ENCODE measurements around the gene C11orf86.
"Not testable (repeated sequence)": the region's sequence is repeated elsewhere in the genome, so short reads cannot be mapped to it uniquely, and the experiment has no call there.

Gene C11orf86, protein sequence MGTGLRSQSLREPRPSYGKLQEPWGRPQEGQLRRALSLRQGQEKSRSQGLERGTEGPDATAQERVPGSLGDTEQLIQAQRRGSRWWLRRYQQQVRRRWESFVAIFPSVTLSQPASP

DNA sequence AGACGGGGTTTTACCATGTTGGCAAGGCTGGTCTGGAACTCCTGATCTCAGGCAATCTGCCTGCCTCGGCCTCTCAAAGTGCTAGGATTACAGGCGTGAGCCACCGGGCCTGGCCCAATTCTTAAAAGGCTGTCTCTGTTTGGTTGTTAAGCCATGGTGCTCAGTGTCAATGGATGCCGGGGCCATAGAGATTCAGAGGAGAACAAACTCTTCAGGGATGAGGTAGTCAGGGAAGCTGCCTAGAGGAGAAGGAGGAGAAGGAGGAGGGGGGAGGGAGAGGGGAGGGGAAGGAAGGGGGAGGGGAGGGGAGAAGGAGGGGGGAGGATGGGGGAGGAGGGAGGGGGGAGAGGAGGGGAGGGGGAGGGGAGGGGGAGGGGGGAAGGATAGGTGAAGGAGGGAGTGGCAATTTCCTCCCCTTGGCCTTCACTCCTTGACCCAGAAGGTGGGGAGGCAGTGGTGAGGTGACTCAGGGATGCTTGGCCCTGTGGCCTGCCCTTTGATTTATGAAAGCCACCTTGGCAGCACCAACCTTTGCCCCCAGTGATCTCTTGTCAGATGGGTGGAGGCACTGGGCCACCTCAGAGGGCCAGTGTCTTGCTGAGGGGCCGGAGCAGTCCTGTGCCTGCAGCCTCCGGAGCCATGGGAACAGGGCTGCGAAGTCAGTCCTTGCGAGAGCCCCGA is at the start of gene C11orf86:
Gene C11orf86 (plus strand): TSS at position 581 of the 681 bp plus-strand sequence. CDS start 59 bp downstream, at position 640.
- DNase-seq (ENCODE audit: low spot score): no peak

DNA sequence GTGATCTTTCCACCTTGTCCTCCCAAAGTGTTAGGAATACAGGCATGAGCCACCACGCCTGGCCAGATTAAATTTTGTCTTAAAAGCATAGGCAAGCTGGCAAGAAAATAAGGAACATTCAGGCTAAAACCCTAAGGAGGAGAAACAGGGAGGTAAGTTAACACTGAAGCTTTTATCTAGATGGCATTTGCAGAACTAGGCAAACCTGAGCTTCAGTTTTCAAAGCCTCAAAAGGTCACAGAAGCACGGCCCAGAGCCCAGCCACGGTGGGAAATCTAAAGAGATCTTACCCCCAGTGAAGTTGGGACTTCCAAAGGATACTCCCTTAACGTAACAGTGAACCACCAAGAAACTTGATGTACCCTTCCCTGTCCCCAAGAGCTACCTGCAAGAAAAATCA is 45.4 kb upstream of the C11orf86 start:
- DNase-seq (ENCODE audit: low spot score): no peak

DNA sequence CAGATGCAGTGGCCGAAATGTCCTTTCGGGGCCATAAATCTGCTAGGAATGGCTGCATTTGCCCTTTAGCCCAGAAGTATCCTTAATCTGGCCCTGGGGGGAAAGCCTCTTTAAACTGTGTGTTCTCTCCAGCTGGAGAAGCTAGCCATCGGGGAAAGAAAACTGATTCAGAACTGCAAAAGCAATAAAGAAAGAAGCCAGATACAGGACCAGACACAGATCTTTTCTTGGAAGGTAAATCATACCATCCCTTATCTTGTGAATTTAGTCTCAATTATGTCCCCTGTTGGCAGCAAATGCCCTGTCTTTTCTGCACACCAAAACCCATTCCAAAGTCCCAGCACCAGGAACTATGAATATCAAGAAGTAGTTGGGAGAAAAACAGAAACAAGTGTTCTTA is 42.6 kb upstream of the C11orf86 start:
- no peak for DNase-seq (ENCODE audit: low spot score)

DNA sequence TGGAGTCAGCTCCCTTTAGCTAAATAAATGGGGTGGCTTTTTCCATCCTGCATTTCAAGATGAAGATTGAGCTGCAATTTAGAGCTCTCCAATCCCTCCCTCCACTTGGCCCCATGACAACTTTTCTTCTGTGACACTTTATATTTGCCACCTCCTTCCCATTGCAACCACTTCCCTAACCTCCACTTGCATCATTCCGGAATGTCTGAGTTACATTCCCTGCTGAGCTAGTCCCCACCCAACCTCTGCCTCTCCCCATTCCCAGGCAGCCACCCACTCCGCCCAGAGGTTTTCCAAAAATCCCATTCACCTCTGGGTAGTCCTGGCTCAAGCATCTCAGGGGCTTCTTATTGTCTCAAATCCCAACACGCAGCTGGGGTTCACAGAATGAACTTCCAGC is 41.6 kb upstream of the C11orf86 start:
- no peak for DNase-seq (ENCODE audit: low spot score)

DNA sequence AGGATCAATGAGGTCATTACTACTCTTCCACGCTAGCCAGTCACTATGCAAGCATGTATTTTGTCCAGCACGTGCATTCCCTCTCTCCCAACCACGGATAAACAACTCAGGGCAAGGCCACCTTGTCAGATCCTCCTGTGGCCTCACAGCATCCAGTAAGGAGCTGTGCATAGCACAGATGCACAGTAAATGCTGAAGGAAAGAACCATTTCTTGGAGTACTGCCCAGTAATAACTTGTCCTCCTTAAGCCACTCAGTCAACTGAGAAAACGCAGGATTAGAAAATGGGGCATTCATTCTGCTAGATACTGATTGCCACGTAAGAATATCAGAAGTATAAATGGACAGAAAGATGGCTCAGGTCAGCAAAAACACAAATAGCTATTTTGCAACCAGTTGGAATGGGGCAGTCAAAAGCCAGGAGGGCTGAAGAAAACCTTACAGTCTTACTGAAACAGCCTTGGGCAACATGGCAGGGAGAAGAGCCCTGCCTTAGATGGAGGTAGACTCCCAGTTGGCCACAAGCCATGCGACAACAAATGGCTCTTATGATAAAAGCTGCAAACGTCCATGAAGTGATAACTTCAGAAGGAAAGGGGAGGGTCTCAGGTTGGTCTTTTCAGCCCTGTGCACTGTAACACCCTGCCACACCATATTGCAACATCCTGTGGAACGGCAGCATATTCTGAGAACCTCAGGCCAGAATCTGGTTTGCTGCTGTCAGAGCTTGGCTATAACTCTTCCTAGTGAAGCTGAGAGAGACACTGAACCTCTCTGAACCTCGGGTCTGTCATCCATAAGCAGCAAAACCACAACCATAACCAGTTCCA is 39.9 kb upstream of the C11orf86 start:
- DNase-seq (ENCODE audit: low spot score): no peak

DNA sequence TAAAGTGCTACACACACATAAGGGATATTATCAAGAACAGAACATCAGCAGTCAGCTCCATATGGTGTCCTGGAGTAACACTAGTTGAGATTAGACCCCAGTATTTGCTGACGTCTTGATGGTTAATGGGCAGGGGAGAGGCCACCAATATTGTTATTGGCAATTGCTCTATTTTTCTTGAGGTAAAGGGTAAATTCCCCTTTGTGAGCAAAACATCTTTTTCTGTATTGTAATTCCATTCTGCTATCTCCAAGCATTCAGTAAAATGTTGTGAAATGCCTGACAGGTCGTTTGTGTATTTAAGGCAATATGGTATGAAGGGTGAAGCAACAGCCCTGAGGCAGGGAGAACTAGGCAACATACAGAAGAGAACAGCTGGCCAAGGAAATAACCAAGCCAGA is 38.8 kb upstream of the C11orf86 start:
- no peak for DNase-seq (ENCODE audit: low spot score)

DNA sequence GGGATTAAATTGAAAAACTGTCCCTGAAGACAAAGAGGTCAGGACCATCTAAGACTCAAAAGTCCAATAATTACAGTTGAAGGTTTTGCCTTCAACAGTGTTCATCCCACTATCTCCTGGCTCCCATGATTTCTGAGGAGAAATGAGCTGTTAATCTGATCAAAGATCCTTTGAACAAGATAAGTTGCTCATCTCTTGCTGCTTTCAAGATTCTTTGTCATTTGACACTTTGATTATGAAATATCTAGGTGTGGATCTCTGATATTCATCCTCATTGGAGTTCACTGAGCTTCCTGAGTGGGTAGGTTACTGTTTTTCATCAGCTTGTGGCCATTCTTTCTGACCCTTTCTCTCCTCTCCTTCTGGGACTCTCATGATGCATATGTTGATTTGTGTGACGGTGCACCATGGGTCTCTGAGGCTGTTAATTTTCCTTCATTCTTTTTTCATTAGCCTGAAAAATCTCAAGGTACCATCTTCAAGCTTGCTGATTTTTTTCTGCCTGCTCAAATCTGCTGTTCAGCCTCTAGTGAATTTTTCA is 37.8 kb upstream of the C11orf86 start:
- DNase-seq (ENCODE audit: low spot score): no peak

DNA sequence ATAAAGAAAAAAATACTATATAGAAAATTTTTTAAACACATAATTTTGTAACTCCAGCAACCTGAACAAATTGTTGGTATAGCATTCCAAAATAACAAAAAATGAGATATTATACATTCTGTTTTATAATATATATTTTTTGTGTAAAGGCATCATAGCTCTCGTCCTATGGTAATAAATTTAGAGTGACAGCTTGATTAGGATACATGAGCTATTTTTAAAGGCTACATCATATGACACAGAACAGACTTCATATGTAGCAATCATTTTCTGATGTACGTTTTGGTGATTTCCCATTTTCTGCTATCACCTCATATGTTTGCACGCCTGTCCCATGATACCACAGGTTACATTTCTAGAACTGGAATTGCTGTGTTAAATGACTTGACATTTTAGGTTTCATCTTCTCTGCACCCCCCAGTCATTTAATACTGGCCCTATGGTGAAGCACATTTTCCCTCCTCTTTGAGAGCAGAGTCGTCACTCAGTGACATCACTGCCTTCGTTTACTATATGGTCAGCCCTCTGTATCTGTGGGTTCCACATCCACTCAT is 36.4 kb upstream of the C11orf86 start:
- no peak for DNase-seq (ENCODE audit: low spot score)

DNA sequence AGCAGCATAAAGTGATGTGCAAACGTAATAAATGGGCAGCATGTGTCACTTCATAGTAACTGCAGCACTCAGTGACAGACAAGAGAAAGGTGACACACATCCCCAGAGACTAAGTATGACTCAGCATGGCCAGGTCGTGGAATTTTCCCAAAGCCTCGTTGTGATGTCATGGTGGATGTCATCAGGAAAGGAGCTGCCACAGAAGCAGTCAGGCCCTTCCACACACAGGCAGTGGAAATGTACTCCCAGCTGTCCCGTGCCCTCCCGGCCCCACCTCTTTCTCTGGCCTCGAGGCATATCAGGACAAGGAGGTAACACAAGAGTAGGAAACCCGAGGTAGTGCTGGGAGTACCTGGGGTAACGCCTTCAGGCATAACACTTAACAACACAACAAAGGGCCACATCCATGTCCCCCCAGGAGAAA is 25.0 kb upstream of the C11orf86 start:
- no peak for DNase-seq (ENCODE audit: low spot score)

DNA sequence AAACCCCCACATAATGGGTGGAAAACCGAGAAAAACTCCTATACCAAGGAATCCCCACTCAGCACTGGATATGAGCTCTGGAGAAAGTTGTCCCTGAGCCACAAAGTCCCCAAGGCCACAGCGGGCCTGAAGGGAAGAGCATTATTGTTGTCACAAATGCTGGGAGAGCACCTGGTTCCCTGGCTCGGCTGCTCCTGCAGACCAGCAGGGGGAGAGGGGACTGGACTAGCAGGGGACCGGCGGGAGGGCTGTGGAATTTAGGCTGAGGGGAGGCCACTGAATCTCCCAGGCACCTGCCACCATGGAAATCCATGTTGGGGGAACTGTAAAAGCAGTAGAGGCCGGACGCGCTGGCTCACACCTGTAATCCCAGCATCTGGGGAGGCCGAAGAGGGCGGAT is 24.0 kb upstream of the C11orf86 start:
- DNase-seq (ENCODE audit: low spot score): no peak

DNA sequence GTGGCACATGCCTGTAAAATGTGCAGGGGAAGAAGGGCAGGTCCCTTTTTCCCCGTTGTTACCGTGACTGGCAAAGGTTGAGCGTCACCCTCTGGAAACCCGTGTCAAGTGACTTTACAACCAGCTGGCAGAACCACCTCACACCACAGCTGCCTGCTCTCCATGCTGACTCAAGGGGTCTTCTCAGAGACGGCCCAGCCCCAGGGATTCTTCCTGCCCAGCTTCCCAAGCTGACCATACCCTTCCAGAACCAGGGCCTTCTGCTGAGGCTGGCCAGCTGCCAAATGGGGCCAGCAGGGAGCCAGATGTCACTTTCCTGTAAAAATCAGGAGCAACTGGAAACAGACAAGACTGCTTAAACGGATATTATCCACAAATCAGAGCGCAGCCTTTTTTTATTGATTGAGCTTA is 23.2 kb upstream of the C11orf86 start:
- DNase-seq (ENCODE audit: low spot score): no peak

DNA sequence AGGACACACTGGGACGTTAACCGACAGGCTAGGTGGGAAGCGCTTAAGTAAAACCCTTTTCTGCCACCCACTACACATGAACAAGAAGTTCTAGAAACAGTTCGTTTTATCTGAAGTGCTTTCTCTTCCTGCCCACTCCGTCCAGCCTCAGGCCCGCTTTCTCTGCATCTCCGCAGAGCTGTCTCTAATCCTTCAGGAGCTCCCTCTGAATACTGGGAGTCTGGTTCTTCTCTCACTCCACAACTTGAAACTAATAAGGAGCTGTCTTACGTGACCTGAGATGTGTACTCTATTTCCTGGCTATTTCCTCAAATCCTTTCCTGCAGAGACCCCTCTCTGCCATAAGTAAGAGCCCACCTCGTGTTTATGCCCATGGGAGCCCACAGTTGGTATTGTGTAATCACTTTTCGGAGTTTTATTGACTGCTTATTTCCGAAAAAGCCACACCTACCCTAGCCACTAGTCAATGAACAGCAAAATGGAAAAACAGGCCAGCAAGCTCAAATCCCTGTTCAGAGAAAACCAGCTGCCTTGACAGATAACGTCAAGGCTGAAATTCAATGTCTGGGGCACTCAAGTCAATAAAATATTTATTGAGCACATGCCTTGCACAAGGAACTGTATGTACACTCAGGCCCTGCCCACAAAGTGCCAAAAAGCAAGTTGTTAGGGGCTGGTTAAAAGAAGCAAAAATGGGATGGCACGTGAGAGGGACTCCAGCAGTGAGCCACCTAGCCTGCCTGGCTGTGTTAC is 21.8 kb upstream of the C11orf86 start:
- no peak for DNase-seq (ENCODE audit: low spot score)

DNA sequence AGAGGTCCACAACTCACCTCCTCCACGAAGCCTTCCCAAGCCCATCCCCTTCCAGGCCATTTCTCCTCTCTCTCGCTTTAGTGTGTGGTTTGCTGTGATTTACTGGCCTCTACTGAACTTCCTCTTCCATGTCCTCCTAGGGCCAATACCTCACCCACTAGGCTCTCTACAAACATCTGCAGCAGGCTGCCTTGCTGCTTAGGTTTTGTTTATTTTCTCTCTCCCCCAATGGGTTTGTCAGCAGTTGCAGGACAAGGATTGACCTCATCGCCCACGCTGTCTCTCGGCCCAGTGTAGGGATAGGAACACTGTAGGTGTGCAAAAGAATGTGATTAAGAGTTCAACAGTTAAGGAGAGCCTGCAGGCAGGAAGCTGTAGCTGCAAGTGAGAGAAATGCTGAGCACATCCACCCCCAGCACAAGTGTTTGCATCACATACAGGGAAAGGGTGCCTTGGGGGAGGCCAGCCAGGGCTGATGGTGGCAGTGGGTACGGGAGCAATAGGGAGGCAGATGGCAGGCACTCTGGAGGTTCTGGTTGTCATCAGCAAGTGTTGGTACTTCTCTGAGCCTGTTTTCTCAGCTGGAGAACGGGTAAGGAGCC is 18.3 kb upstream of the C11orf86 start:
- DNase-seq (ENCODE audit: low spot score): peak; percentile 77

DNA sequence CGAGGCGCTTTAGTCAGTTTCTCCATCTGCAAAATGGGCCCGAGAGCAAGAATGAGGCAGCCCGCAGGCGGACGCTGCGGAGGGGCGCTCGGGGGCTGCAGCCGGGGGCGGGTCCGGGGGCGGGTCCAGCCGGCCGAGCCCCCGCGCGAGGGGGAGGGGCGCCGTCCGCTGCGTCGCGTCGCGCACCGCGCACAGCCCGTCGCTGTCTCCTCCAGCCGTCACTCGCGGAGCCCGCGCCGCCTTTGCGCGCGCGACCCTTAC is 17.2 kb upstream of the C11orf86 start:
- DNase-seq (ENCODE audit: low spot score): no peak

DNA sequence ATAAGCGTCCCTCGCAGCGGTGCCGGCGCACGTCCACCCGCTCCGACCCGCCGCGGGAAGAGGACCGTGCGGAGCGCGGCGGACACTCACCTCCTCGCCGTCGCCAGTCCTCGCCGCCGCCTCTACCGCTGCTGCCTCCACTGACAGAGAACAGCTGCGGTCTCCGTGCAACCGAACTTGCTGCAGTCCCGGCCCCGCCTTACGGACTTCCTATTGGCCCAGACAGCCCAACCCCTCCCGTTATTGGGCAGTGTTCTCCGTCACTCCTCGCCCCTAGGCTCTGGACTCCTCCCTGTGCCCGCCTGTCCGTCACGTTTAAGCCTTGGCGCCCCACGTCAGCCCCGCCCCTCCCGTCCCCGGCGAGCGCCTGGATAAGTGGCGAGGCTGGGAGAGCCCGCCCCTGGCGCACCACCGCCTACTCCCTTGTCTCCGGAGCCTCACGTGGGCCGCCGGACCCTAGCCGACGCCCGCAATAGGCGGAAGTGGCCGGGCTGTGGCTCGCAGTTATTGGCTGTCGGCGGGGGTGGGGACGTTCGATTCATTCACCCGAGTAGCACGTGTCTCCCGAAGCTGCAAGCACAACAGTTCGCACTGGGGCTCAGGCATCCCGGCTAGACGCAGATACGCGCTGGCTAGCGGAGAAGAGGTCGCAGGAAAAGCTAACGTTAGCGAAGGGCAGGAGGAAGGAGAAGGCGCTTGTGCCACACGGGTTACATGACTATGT is 16.7 kb upstream of the C11orf86 start, which contains the start of gene PC:
Gene PC (minus strand): TSS at position 152 of the 724 bp plus-strand sequence. CDS start 86,224 bp downstream, outside the sequence.
- DNase-seq (ENCODE audit: low spot score): peak; percentile 100

DNA sequence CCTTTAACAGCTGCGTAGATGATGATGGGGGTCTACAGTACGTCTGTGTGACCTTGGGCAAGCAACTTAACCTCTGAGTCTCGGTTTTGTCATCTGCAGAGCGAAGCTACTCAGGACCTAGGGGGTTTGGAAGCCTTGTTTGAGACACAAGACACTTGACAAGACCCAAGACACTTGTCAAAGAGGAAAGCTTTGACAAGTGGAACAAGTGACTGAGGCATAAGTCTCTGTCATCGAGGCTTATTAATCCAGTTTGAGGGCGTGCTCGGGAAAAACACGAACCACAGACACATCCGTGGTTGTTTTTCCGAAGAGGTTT is 16.2 kb upstream of the C11orf86 start:
- no peak for DNase-seq (ENCODE audit: low spot score)

DNA sequence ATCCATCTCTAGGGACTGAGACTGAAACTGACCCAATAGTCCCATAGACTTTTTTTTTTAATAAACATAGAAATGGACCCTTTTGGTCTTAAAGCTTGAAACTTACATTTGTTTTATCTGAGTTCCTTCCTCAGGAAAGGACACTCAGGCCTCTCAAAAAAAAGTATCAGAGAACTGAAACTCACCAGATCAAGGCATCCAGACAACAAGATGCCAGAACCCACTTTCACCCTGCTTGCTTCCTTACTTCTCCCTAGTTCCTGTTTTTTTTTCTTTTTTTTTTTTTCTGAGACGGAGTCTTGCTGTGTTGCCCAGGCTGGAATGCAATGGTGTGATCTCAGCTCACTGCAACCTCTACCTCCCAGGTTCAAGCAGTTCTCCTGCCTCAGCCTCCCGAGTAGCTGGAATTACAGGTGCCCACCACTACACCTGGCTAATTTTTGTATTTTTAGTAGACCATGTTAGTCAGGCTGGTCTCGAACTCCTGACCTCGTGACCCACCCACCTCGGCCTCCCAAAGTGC is 13.4 kb upstream of the C11orf86 start:
- DNase-seq (ENCODE audit: low spot score): not testable (repeated sequence)

DNA sequence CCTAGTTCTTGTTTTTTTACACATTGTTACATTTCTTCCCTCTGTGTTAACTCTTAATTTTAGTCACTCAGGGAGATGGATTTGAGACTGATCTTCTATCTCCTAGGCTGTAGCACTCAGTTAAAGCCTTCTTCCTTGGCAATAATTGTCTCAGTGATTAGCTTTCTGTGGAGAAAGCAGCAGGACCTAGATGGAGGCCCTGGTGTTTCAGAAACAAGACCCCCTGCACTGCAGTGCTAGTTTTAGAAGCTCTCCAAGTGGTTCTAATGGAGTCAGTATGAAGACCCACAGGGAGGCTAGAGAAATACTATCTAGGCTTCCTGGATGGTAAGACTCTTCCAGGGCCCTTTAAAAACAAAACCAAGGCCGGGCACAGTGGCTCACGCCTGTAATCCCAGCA is 12.9 kb upstream of the C11orf86 start:
- no peak for DNase-seq (ENCODE audit: low spot score)

DNA sequence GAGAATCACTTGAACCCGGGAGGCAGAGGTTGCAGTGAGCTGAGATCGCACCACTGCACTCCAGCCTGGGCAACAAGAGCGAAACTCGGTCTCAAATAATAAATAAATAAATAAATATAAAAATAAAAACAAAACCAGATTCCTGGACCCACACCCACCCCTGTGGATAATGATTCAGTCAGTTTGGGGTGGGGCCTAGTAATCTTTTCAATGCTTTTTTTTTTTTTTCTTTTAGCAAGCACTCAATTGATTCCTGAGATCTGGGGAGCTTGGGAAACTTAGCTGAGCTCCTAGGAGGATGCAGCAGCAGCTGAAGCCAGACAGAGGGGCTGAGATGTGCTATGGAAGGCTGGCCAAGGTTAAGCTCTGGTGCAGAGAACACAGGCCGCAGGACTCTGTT is 12.3 kb upstream of the C11orf86 start:
- no peak for DNase-seq (ENCODE audit: low spot score)

DNA sequence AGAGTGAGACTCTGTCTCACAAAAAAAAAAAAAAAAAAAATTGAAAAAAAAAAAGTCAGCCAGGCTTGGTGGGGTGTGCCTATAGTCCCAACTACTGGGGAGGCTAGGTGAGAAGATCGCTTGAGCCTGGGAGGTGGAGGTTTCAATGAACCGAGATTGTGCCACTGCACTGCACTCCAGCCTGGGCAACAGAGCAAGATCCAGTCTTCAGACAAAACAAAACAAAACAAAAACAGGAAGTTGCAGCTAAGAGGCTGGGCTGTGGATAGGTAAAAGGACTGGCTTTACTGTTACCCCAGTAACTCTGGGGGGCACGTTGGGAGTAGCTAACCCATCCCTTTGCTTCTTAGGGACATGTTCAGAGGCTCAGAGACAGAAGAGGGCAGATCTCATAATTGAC is 10.6 kb upstream of the C11orf86 start:
- no peak for DNase-seq (ENCODE audit: low spot score)

DNA sequence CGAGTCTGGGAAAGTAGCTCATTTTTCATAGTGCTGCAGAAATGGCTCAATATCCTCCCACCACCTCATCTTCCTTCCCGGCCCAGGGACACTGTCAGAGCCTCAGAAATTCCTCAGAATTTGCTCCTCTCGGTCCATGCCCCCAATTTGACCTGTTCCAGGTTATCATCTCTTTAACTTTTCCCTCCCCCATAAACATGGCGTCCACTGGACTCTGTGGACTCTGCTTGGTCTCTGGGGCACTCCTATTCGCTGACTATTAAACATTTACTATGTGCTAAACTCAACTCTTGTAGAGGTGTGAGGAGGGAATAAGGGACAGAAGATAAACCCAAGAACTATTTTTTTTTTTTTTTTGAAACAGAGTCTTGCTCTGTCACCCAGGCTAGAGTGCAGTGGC is 8.8 kb upstream of the C11orf86 start:
- no peak for DNase-seq (ENCODE audit: low spot score)

Data from Ammon's horn (tissue), 1 donor.